NT2/D1 (cell line): ENCODE data around the gene RNU1-3.
"Not testable (repeated sequence)": the region's sequence is repeated elsewhere in the genome, so short reads cannot be mapped to it uniquely, and the experiment has no call there.

Experiments used
- SUZ12 ChIP-seq: IDR thresholded peaks from 2 replicates; pipeline ENCODE4 v1.6.1; 2011; ENCODE audit not compliant: insufficient read length, insufficient read depth; ENCODE audit errors: extremely low read depth
- YY1 ChIP-seq: IDR thresholded peaks from 2 replicates; pipeline ENCODE4 v1.6.1; 2011; ENCODE audit not compliant: insufficient read length, insufficient read depth
- ZNF274 ChIP-seq: IDR thresholded peaks from 2 replicates; pipeline ENCODE4 v1.6.1; 2011; ENCODE audit warnings: mild to moderate bottlenecking, low read depth, low read length

DNA sequence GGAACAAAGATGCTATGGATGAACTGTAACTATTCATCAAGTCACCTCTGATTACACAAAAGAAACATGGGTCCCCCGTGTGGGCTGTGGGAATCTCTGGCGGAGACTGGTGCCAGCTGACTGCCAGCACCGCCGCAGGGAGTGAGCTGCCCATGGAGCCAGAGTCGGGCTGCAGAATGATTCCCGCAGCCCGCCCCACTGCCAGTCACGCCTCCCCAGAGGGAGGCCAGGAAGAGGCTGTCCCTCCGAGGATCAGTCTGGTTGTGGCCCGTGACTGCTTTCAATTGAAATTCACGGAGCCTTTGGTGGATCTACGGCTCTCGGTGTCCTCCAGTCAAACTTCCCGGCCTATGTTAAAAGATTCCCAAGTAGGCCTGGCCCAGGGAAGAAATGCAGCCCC, 45.8 kb upstream of the RNU1-3 start:
- TF ChIP-seq YY1, ZNF274, SUZ12: not testable (repeated sequence)
